Measurements from ENCODE around the gene SSH2.

The SSH2 gene

GRCh38 chr17:29757788-29758187 is 172.2 kb downstream of the SSH2 start:
- no peaks in the 10 kb centered on the region for H3K36me3 ChIP-seq (ENCODE audit: control insufficient read depth, insufficient read depth, low read length)
- no peak overlapping the region for H3K9ac ChIP-seq (ENCODE audit: low read depth, low read length)
- peaks cover 8% of the 10 kb centered on the region for H3K4me1 ChIP-seq (ENCODE audit: control insufficient read depth, insufficient read depth, low read length)
- no peaks in the 10 kb centered on the region for H3K9me3 ChIP-seq (ENCODE audit: control insufficient read depth, insufficient read depth, low read length)
- no peak overlapping the region for H3K27ac ChIP-seq (ENCODE audit: low read depth, low read length)
- H3K4me3 ChIP-seq (ENCODE audit: low read depth, low read length), result no peak overlapping the region
- peaks cover 16% of the 10 kb centered on the region for H3K27me3 ChIP-seq (ENCODE audit: control insufficient read depth, insufficient read depth, low read length)

- Histone ChIP-seq H3K27me3 (ENCODE audit: control insufficient read depth, insufficient read depth, low read length) (no peaks in the 10 kb centered on the region), H3K9me3 (ENCODE audit: control insufficient read depth, insufficient read depth, low read length) (no peaks in the 10 kb centered on the region), H3K27ac (ENCODE audit: low read depth, low read length) (no peak overlapping the region), H3K36me3 (ENCODE audit: control insufficient read depth, insufficient read depth, low read length) (no peaks in the 10 kb centered on the region), H3K4me1 (ENCODE audit: control insufficient read depth, insufficient read depth, low read length) (no peaks in the 10 kb centered on the region), H3K4me3 (ENCODE audit: low read depth, low read length) (no peak overlapping the region), H3K9ac (ENCODE audit: low read depth, low read length) (no peak overlapping the region)
These were observed 176.1 kb downstream of the SSH2 start for GRCh38 chr17:29753845-29754439.

GRCh38 chr17:29749045-29749825 is 180.8 kb downstream of the SSH2 start:
- no peak overlapping the region for H3K9ac ChIP-seq (ENCODE audit: low read depth, low read length)
- H3K36me3 ChIP-seq (ENCODE audit: control insufficient read depth, insufficient read depth, low read length), result no peaks in the 10 kb centered on the region
- no peak overlapping the region for H3K27ac ChIP-seq (ENCODE audit: low read depth, low read length)
- no peak overlapping the region for H3K4me3 ChIP-seq (ENCODE audit: low read depth, low read length)
- H3K27me3 ChIP-seq (ENCODE audit: control insufficient read depth, insufficient read depth, low read length), result no peaks in the 10 kb centered on the region
- H3K9me3 ChIP-seq (ENCODE audit: control insufficient read depth, insufficient read depth, low read length), result no peaks in the 10 kb centered on the region
- peaks cover 5% of the 10 kb centered on the region; the same call in 1 of the 2 replicates for H3K4me1 ChIP-seq (ENCODE audit: control insufficient read depth, insufficient read depth, low read length)

- no peak overlapping the region for H3K4me3 ChIP-seq (ENCODE audit: low read depth, low read length)
- H3K9me3 ChIP-seq (ENCODE audit: control insufficient read depth, insufficient read depth, low read length), result no peaks in the 10 kb centered on the region
- H3K9ac ChIP-seq (ENCODE audit: low read depth, low read length), result no peak overlapping the region
- H3K27me3 ChIP-seq (ENCODE audit: control insufficient read depth, insufficient read depth, low read length), result no peaks in the 10 kb centered on the region
- H3K4me1 ChIP-seq (ENCODE audit: control insufficient read depth, insufficient read depth, low read length), result peaks cover 5% of the 10 kb centered on the region; the same call in 1 of the 2 replicates
- no peak overlapping the region for H3K27ac ChIP-seq (ENCODE audit: low read depth, low read length)
- H3K36me3 ChIP-seq (ENCODE audit: control insufficient read depth, insufficient read depth, low read length), result no peaks in the 10 kb centered on the region
These were observed 181.6 kb downstream of the SSH2 start for GRCh38 chr17:29748400-29748799.

GRCh38 chr17:29747660-29748059 is 182.4 kb downstream of the SSH2 start:
- peaks cover 5% of the 10 kb centered on the region; the same call in 1 of the 2 replicates for H3K4me1 ChIP-seq (ENCODE audit: control insufficient read depth, insufficient read depth, low read length)
- H3K4me3 ChIP-seq (ENCODE audit: low read depth, low read length), result no peak overlapping the region
- H3K36me3 ChIP-seq (ENCODE audit: control insufficient read depth, insufficient read depth, low read length), result no peaks in the 10 kb centered on the region
- H3K27me3 ChIP-seq (ENCODE audit: control insufficient read depth, insufficient read depth, low read length), result no peaks in the 10 kb centered on the region
- no peak overlapping the region for H3K27ac ChIP-seq (ENCODE audit: low read depth, low read length)
- H3K9ac ChIP-seq (ENCODE audit: low read depth, low read length), result no peak overlapping the region
- H3K9me3 ChIP-seq (ENCODE audit: control insufficient read depth, insufficient read depth, low read length), result no peaks in the 10 kb centered on the region

GRCh38 chr17:29746669-29747068 is 183.4 kb downstream of the SSH2 start:
- peaks cover 5% of the 10 kb centered on the region; the same call in 1 of the 2 replicates for H3K4me1 ChIP-seq (ENCODE audit: control insufficient read depth, insufficient read depth, low read length)
- no peak overlapping the region for H3K27ac ChIP-seq (ENCODE audit: low read depth, low read length)
- H3K9ac ChIP-seq (ENCODE audit: low read depth, low read length), result no peak overlapping the region
- no peaks in the 10 kb centered on the region for H3K36me3 ChIP-seq (ENCODE audit: control insufficient read depth, insufficient read depth, low read length)
- no peak overlapping the region for H3K4me3 ChIP-seq (ENCODE audit: low read depth, low read length)
- H3K27me3 ChIP-seq (ENCODE audit: control insufficient read depth, insufficient read depth, low read length), result no peaks in the 10 kb centered on the region
- H3K9me3 ChIP-seq (ENCODE audit: control insufficient read depth, insufficient read depth, low read length), result no peaks in the 10 kb centered on the region

GRCh38 chr17:29744121-29744520 is 185.9 kb downstream of the SSH2 start:
- Histone ChIP-seq H3K27ac (ENCODE audit: low read depth, low read length) (no peak overlapping the region), H3K27me3 (ENCODE audit: control insufficient read depth, insufficient read depth, low read length) (no peaks in the 10 kb centered on the region), H3K36me3 (ENCODE audit: control insufficient read depth, insufficient read depth, low read length) (no peaks in the 10 kb centered on the region), H3K4me1 (ENCODE audit: control insufficient read depth, insufficient read depth, low read length) (peaks cover 5% of the 10 kb centered on the region; the same call in 1 of the 2 replicates), H3K9me3 (ENCODE audit: control insufficient read depth, insufficient read depth, low read length) (no peaks in the 10 kb centered on the region), H3K4me3 (ENCODE audit: low read depth, low read length) (no peak overlapping the region), H3K9ac (ENCODE audit: low read depth, low read length) (no peak overlapping the region)

- Histone ChIP-seq H3K9me3 (ENCODE audit: control insufficient read depth, insufficient read depth, low read length) (no peaks in the 10 kb centered on the region), H3K4me3 (ENCODE audit: low read depth, low read length) (no peak overlapping the region), H3K9ac (ENCODE audit: low read depth, low read length) (no peak overlapping the region), H3K27ac (ENCODE audit: low read depth, low read length) (no peak overlapping the region), H3K36me3 (ENCODE audit: control insufficient read depth, insufficient read depth, low read length) (no peaks in the 10 kb centered on the region), H3K27me3 (ENCODE audit: control insufficient read depth, insufficient read depth, low read length) (no peaks in the 10 kb centered on the region), H3K4me1 (ENCODE audit: control insufficient read depth, insufficient read depth, low read length) (peaks cover 5% of the 10 kb centered on the region; the same call in 1 of the 2 replicates)
These were observed 187.9 kb downstream of the SSH2 start for GRCh38 chr17:29742210-29742513.

GRCh38 chr17:29740017-29740416 is 190.0 kb downstream of the SSH2 start:
- H3K36me3 ChIP-seq (ENCODE audit: control insufficient read depth, insufficient read depth, low read length), result no peaks in the 10 kb centered on the region
- H3K4me1 ChIP-seq (ENCODE audit: control insufficient read depth, insufficient read depth, low read length), result peaks cover 5% of the 10 kb centered on the region; the same call in 1 of the 2 replicates
- no peak overlapping the region for H3K4me3 ChIP-seq (ENCODE audit: low read depth, low read length)
- H3K9ac ChIP-seq (ENCODE audit: low read depth, low read length), result no peak overlapping the region
- H3K27me3 ChIP-seq (ENCODE audit: control insufficient read depth, insufficient read depth, low read length), result no peaks in the 10 kb centered on the region
- no peak overlapping the region for H3K27ac ChIP-seq (ENCODE audit: low read depth, low read length)
- H3K9me3 ChIP-seq (ENCODE audit: control insufficient read depth, insufficient read depth, low read length), result no peaks in the 10 kb centered on the region

- H3K27ac ChIP-seq (ENCODE audit: low read depth, low read length), result no peak overlapping the region
These were observed 195.4 kb downstream of the SSH2 start for GRCh38 chr17:29734640-29735039.

GRCh38 chr17:29733166-29733565 is 196.9 kb downstream of the SSH2 start:
- Histone ChIP-seq H3K9me3 (ENCODE audit: control insufficient read depth, insufficient read depth, low read length) (no peaks in the 10 kb centered on the region), H3K9ac (ENCODE audit: low read depth, low read length) (no peak overlapping the region), H3K27me3 (ENCODE audit: control insufficient read depth, insufficient read depth, low read length) (no peaks in the 10 kb centered on the region), H3K36me3 (ENCODE audit: control insufficient read depth, insufficient read depth, low read length) (no peaks in the 10 kb centered on the region), H3K4me3 (ENCODE audit: low read depth, low read length) (no peak overlapping the region), H3K27ac (ENCODE audit: low read depth, low read length) (no peak overlapping the region), H3K4me1 (ENCODE audit: control insufficient read depth, insufficient read depth, low read length) (peaks cover 10% of the 10 kb centered on the region; the same call in 1 of the 2 replicates)

More at GRCh38 chr17:29734640-29735039, 195.4 kb downstream of the SSH2 start:
- Histone ChIP-seq H3K4me1 (ENCODE audit: control insufficient read depth, insufficient read depth, low read length) (peaks cover 10% of the 10 kb centered on the region; the same call in 1 of the 2 replicates), H3K4me3 (ENCODE audit: low read depth, low read length) (no peak overlapping the region), H3K27me3 (ENCODE audit: control insufficient read depth, insufficient read depth, low read length) (no peaks in the 10 kb centered on the region), H3K9ac (ENCODE audit: low read depth, low read length) (no peak overlapping the region), H3K9me3 (ENCODE audit: control insufficient read depth, insufficient read depth, low read length) (no peaks in the 10 kb centered on the region), H3K36me3 (ENCODE audit: control insufficient read depth, insufficient read depth, low read length) (no peaks in the 10 kb centered on the region)
